Measurements from ENCODE around the gene HLA-DOA. TPM values are rescaled to one million over a fixed set of nuclear protein-coding genes. Genes with fewer than 3 reads are reported as not detected.

Gene HLA-DOA
- total RNA-seq = not detected in 2 replicates

GRCh38 chr6:33008944-33009861 is at the start of gene HLA-DOA:
Gene HLA-DOA, minus strand, starts transcription at chr6:33009591.

GRCh38 chr6:32968093-32968866 is 41.1 kb downstream of the HLA-DOA start, which contains the start of gene BRD2:
Gene BRD2, plus strand, starts transcription at chr6:32968594. Its CDS starts 4,305 bp downstream, at chr6:32972899.

Other genes with a start within 250 kb of the HLA-DOA start
- gene HLA-DQB2, start 246.1 kb downstream of the HLA-DOA start, total RNA-seq = not detected in 2 replicates
- gene HLA-DOB, start 192.6 kb downstream of the HLA-DOA start, total RNA-seq = 0.36 TPM in 1 of 2 replicates, not detected in the other
- 4.5 and 10.4 TPM in 2 replicates for gene TAP2, start 170.9 kb downstream of the HLA-DOA start, total RNA-seq
- gene PSMB8, start 165.5 kb downstream of the HLA-DOA start, total RNA-seq = 28.3 and 40.8 TPM in 2 replicates
- 12.8 and 28.0 TPM in 2 replicates for gene TAP1, start 155.9 kb downstream of the HLA-DOA start, total RNA-seq
- 7.9 and 12.5 TPM in 2 replicates for gene PSMB9, start 155.4 kb downstream of the HLA-DOA start, total RNA-seq
- gene HLA-DMB, start 68.6 kb downstream of the HLA-DOA start, total RNA-seq = not detected in 2 replicates
- gene HLA-DMA, start 56.5 kb downstream of the HLA-DOA start, total RNA-seq = 4.5 and 4.9 TPM in 2 replicates
- gene BRD2, start 41.0 kb downstream of the HLA-DOA start, total RNA-seq = 93.7 and 100 TPM in 2 replicates
- gene HLA-DPA1, start 64.1 kb upstream of the HLA-DOA start, total RNA-seq = 1.4 and 1.6 TPM in 2 replicates
- gene HLA-DPB1, start 66.4 kb upstream of the HLA-DOA start, total RNA-seq = 12.1 and 27.1 TPM in 2 replicates
- 0.16 and 0.18 TPM in 2 replicates for gene COL11A2, start 182.9 kb upstream of the HLA-DOA start, total RNA-seq
- gene RXRB, start 191.1 kb upstream of the HLA-DOA start, total RNA-seq = 15.1 and 23.3 TPM in 2 replicates
- 166 and 183 TPM in 2 replicates for gene SLC39A7, start 191.3 kb upstream of the HLA-DOA start, total RNA-seq
- gene HSD17B8, start 195.1 kb upstream of the HLA-DOA start, total RNA-seq = 3.1 and 9.0 TPM in 2 replicates
- gene RING1, start 198.9 kb upstream of the HLA-DOA start, total RNA-seq = 9.9 and 12.6 TPM in 2 replicates

Data from cardiac atrium fibroblast (primary cell).